ENCODE measurements around the gene DHX16.

DNA sequence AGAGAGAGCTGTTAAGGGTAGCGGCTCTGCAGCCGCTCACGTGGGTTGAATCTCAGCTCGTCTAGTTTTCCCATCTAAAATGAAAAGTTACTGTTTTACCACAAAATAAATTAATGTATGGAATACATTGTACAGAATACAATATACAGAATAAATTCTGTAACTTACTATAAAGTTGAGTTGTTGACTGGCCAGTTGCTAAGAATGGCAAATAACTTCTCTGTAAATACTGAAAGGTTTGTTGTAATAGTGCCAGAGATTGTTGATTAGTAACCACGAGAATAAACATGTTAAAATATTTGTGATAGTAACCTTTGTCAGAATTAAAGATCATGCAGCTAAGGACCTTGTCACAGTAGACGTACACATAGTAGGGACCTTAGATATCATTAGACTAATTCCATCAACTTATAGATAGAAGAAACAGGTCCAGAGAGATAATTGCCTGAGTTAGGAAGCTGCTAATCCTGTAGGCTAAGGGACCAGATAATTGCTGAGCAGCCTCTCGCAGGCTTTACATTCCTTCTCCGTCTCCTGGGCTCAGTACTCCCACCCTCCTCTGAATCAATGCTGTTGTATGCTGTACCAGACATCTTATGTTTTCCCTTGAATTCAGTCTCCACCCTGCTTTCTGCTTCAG lies 18.5 kb upstream of the DHX16 start:
- no peak for TF ChIP-seq CTCF (IDR thresholded peaks at IDR 0.05)
- TF ChIP-seq EZH2 (IDR thresholded peaks at IDR 0.05; ENCODE audit: borderline replicate concordance, insufficient read depth, low read depth, low read length, poor library complexity, severe bottlenecking): no peak
